ENCODE results near the gene SEMA5A.

Gene SEMA5A

DNA sequence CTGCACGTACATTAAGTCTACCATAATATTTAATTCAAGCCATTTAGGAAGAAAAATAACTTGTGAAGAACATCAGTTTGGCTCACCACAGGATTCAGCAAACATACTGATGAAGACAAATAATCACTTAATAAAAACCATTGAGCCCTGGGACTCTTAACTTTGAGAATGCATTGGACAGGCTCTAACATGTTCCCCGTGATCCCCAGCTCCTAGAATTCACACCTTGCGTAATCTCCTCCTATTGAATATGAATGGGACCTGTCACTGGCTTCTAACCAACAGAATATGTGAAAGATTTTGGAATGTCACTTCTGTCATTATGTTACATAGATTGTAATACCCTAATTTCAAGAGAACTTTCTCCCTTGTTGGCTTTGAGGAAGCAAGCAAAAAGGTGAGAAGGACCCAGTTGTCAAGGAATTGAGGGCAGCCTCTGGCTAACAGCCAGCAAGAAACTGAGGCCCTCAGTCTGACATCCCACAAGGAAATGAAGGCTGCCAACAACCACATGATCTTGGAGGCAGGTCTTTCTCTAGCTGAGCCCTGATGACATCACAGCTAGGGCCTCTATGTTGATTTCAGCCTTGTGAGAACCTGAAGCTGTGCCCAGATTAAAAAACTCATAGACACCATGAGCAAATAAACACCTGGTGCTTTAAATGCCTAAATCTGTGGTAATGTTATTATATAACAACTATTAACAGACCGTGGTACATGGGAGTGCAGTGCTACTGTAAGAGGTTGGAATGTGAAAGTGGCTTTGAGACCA, 433.2 kb downstream of the SEMA5A start:
- no peak for DNase-seq (ENCODE audit: low spot score)

DNA sequence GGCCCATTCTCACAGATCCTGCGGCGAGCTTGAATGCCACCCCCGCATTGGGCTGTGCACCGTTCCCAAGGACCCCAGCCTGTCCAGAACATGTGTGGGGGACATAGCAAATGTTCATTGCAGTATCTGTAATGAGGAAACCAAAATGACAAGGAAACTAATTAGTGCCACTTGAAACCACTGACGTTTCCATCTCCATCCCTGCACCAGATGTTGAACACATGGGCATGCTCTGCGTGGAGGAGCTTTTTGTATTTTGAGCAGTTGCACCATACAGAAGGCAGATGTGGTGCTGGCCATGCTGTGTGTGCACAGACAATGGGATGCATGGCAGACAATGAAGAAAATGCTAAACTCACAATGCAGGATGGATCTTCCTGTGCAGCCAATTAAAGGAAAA, 437.7 kb downstream of the SEMA5A start:
- no peak for DNase-seq (ENCODE audit: low spot score)

DNA sequence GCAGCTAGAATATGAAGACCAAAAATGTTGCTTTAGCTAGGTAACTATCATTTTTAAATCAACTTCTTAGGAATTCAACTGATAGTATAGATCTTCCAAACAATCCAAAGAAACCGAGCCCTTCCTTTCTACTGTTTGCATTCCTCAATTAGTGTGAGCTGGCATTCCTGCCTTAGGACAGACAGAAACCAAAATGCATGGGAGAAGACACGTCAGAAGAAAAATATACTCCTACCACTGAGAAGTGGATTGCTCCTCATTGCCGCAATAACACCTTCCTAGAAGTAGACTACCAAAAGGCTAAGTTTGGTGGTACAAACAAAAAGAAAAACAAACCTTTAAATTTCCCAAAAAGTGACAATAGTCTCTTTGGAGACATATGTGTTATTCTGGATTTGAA, 440.0 kb downstream of the SEMA5A start:
- DNase-seq (ENCODE audit: low spot score) = no peak

DNA sequence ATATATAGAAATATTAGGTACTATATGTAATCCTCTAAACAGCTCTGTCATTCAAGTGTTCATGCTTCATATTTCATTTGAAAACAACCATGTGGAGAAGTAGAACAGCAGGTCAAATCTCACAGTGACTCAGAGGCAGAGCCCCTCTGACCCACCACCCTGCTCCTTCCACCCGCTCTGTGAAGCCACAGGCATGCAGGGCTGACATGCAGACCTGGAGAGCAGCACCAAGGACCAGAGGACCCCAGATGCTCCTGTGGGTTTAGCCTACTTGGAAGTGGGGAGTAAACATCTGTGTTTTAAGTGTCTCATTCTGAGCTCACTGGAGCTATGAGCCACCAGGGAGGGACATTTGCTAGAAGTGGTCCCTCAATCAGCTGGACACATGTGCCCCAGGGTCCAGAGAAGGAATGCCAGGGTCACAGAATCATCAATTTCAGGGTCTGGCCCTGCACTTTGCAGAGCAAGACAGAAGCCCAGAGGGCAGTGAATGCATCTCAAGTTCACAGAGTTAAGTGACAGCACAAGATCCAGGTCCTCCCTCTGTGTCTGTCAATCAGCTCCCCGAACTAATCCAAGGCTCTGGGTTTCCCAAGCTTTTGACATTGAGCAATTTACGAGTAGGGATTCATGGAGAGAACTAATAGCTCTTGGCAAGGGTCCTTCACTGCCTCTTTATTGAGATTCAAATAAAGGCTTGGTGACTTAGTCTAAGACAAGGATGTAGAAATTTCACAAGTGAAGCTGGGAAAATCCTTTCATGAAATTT, 441.1 kb downstream of the SEMA5A start:
- no peak for DNase-seq (ENCODE audit: low spot score)

DNA sequence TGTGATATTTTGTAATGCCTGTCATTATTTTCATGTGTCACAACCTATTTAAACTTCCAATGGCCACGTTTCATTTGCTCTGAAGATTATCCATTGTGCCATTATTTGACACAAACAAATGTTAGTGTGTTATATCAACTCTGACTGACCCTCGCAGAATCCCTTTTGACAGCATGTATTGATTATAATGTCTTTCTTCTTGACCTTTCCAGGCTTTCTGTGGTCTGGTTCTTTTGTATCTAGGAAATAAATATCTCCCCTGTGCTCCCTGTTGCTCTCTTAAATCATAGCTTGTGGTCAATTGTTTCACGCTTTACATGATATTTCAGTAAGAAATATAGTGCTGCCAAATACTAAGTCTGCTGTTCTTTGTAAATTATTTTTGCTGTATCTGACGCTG, 442.6 kb downstream of the SEMA5A start:
- DNase-seq (ENCODE audit: low spot score) = no peak

DNA sequence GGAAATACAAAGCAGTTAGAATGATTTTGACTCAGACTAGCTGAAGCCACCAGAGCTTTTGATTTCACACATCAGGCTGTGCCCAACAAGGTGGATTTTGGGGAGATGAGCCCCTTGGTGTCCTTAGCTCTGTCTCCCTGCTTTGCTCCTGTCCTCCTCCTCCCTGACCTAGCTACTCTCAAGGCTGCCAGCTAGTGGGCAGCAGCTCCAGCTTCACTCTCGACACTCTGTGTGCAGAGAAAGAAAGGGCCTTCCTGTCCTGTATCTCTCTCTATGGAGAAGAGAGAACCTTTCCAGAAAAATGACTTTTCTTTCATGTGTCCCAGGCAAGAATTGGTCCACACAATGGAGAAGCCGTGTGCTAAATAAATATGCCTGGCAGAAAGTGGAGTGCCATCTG, 446.2 kb downstream of the SEMA5A start:
- DNase-seq (ENCODE audit: low spot score) = no peak

DNA sequence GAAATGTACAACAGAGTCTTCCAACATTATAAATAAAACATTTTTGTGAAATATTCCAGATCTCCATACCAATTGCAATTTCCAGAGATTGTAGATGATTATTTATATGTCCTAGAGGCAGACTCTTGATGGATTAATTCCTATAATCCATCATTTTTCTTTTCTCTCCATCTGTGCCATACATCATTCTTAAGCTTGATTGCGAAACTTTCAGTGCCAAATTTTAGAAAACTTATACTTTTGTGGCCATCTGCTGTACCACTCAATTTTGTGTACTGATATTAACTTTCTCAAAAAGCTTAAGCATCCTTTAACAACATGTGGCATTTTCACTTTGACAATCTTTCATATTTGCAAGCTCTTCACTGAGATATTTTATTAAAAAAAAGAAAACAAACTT, 446.9 kb downstream of the SEMA5A start:
- no peak for DNase-seq (ENCODE audit: low spot score)

DNA sequence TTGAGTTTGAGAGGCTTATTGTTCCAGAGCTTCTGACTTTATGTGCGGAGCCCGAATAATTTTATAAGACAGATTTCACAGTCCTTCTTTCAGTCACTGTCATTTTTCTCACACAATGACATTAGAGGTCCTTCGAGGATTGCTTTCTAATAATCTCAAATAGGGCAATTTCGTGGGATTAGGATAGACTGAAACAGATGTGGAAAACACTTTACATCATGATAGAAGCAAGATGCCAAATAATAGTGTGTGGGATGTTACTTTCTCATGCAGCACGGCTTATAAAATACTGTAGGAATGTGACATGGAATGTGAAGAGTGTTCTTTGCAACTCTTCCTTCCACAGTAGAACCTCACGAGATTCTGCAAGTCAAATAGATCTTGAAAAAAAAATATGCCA, 451.3 kb downstream of the SEMA5A start:
- no peak for DNase-seq (ENCODE audit: low spot score)

DNA sequence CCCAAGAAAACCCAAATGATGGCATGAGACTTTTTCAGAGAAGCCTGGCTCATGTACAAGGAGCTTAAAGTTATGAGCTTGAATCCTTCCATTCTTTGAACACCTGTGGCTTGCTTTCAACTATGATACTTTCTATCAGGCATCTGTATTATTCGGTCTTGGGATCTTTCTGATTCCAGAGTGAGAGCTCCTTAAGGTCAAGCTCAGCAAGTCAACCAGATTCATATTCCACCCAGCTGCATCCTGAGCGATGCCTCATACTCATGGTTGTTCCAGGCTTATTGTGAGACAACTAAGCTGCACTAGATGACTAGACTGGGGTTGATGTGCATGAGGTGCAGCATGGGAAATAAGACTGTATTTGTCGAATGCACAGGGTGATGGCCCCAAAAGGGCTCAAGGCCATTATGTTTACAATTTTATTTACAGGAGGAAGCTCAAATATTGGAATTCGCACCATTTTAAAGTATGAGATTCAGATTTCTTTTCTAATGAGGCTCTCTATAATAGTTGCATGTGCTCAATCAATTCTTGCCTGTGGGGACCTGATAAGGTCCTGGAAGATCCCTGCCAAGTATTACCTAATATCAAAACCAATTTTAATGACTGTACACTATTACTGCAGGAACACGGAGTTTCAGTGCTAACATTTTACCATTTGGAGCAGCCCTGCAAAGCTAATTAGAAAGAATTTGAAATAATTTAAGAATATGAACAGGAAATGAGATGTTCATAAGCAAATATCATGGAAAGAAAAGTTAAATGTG, 453.8 kb downstream of the SEMA5A start:
- DNase-seq (ENCODE audit: low spot score) = no peak

DNA sequence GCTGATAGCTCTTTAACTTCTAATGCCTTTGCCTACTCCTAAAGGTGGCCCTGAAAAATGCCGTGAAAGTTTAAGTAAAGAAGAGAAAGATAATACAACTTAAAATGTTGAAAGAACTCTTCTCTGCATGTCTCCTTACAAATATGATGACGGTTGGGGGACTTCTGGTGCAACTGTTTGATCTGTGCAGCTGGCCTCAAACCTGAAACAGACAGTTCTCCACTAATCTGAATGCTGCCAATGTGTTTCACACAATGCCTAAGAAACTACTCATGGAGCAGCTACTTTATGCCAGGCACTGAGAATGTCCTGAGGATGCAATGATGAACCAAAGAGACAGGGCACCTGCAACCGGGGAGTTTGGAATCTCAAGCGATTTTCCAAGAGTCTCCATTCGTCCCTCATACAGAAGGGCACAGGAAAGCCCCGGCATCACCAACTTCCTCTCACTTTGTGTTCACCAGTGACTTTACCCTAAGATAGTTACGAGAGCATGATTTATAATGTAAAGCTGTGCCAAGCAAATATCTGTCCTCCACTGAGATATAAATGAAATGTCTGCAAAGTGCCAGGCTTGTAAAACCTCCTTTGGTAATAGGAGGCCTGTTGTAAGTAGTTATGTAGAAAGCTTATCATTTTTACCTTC, 455.4 kb downstream of the SEMA5A start:
- no peak for DNase-seq (ENCODE audit: low spot score)

DNA sequence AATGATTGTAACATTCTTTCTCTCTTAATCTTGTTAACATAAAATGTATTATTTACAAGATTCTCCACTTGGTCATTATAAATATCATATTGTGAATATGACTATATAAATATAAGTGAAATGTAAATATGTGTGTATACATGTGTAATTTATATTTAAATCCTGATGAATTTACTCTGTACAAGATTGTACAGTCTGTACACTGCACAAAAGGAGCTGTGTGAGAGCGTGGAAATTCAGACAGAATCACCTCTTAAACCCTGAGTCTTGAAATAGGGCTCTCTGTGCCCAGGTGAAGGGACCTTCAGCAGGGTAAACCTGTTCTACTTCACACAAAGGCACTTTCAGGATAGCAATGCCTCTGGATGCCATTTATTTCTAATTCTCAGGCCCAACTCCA, 456.0 kb downstream of the SEMA5A start:
- no peak for DNase-seq (ENCODE audit: low spot score)

DNA sequence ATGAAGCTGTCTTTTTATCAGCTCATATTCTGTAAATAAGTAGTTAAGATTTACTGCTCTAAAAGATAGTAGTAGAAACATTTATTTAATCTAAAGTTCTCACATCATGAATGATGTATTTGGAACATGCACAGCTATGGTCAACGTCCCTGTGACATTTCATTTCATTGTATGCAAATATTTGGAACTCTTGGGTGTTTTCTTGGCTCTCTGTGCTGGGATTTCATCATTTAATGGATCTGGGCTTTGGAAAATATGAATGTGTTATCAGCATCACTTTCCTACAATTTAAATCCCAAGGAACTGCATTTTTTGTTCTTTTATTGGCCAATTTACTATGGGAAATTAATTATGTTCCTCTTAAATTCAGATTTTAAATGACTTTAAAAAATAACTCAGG, 462.9 kb downstream of the SEMA5A start:
- no peak for DNase-seq (ENCODE audit: low spot score)

DNA sequence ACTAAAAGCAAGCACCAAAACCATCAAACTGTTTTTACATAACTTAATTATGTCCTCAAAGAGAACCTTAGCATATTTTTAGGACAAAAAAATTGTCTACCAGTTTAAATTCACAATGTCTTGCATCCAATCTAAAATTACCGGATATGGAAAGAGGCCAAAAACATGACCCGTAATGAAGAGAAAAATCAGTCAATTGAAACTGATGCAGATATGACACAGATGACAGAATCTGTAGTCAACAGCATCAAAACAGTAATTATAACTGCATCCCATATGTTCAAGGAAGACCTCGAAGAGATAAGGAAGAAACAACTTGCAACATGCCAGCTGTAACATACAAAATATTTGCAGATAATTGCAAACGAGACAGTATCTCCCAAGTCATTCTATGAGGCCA, 473.2 kb downstream of the SEMA5A start:
- no peak for DNase-seq (ENCODE audit: low spot score)

DNA sequence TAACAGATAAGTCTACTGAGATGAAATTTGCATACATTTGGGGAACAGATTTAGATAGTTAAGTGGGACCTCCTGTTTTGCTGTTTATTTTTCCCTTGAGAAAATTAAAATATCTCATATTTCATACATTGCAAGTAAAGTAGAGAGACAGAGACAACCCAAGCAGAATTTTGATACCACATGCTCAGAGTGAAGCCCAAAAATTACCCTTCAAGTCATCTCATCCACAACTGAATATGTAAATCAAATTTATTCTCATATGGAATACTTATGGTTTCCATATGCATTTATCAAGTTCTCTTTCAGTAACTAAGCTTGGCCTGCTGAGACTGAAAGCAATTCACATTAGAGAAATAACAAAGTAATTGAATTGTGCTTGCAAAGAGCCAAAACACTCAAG, 474.4 kb downstream of the SEMA5A start:
- no peak for DNase-seq (ENCODE audit: low spot score)

DNA sequence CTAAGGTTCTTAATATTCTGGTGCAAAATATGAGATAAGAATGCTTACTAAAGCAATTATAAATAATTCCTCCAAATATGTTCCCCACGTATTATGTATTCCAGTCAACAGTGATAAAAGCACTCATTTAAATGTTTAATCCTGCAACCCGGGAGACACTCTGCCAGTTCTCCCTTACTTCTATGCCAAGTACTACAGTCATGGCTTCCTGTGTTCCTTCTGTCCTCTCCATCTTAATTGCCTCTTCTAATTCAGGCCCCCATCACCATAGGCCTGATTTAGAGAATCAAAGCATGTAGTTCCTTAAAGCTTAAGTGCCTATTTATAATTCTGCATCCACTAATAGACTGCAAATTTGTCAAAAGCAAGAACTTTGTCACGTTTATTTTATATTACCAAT, 474.8 kb downstream of the SEMA5A start:
- DNase-seq (ENCODE audit: low spot score) = no peak

DNA sequence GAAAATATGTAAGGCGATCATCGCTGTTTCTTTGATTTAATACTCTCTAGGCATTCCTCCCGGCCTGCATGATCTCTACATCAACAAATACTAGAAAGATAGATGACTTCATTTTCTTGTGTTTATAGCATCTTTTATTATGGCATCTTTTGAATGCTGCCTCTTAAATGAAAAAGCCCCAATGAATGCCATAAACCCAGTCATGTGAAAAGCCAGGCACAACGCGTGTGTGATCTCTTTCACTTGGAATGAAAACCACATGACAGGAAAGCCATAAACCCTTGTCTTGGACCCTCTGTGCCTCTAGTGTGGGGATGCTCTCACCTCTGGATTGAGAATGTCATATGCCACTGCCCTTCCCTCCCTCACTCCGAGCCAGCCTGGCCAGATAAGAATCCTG, 476.2 kb downstream of the SEMA5A start:
- DNase-seq (ENCODE audit: low spot score) = no peak

DNA sequence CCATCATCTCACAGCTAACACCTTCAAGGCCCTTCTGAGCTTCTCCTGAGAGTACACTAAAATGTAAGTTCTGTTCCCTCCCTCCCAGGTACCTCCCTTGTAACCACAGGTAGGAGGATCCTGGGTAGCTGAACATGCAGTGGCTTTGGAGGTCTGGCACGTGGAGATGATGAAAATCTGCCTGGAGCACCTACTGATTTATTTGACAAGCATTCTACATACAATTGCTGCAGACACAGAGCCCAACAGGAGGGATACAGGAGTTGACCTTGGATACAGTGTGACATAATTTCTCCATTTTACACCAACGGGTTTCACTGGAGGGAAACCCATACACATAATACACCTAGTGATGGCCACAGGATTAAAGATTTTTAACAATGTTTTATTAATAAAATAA, 478.7 kb downstream of the SEMA5A start:
- no peak for DNase-seq (ENCODE audit: low spot score)

DNA sequence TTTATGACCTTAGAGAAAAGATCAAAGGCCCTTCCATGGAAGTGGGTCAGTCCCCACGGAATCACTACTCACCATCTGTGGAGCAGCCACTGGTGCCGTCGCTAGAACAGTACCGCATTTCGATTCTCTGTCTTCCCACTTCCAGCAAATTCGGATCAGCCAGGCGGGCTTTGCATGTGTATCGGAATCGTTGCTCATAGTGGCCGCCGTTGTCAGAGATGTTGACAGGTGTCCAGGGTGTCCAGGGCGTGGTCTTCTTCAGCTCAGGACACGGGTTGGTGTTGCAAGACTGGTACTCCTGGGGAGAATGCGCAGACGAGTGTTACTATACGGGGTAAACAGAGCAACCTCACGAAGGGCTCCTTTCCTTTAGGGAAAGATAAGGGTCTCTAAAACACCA, 479.5 kb downstream of the SEMA5A start:
- DNase-seq (ENCODE audit: low spot score) = no peak

DNA sequence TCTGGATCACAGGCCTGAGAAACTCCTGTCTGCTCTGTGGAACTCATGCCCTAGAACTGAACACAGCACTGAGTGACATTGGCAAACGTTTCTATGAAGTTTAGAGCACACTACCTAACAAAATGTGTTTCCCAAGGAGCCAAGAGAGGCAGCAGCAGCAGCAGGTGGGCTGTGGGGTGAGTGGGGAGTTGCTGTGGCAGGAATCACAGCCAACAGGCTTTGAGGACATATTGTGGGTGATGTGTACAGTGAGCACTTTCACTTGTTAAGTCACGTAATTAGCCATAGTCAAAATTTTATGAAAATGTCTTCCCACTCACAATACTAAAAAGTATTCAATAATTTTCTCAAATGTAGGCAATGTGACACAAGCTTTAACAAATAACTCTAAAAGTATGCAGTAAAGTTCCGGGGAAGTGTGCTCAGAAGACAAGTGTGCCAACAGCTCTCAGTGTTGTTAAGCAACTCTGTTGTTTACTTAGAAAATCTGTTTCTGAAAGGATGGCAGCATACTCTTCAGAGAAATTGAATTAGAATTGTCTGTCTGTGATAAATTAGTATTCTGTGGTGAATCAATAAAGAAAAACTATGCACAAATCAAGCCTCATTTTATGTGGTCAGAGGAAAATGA, 482.1 kb downstream of the SEMA5A start:
- peak; percentile 40 for DNase-seq (ENCODE audit: low spot score)

DNA sequence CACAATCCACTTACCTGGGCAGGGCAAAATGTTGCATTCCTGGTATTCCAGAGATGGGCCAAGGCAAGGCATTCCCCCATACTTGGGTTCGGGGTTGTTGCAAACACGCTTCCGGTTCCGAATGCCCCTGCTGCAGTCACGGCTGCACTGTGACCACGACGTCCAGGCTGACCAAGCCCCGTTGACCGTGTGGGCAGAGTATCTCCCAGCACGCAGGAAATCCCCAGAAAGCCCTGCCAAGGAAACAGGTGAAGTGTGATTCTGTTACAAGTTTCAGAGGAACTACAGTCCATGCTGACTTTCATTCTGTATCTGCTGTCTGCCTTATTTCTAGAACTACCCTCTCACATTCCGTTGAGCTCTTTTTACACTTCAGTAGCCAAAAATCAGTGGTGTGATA, 483.0 kb downstream of the SEMA5A start:
- no peak for DNase-seq (ENCODE audit: low spot score)

DNA sequence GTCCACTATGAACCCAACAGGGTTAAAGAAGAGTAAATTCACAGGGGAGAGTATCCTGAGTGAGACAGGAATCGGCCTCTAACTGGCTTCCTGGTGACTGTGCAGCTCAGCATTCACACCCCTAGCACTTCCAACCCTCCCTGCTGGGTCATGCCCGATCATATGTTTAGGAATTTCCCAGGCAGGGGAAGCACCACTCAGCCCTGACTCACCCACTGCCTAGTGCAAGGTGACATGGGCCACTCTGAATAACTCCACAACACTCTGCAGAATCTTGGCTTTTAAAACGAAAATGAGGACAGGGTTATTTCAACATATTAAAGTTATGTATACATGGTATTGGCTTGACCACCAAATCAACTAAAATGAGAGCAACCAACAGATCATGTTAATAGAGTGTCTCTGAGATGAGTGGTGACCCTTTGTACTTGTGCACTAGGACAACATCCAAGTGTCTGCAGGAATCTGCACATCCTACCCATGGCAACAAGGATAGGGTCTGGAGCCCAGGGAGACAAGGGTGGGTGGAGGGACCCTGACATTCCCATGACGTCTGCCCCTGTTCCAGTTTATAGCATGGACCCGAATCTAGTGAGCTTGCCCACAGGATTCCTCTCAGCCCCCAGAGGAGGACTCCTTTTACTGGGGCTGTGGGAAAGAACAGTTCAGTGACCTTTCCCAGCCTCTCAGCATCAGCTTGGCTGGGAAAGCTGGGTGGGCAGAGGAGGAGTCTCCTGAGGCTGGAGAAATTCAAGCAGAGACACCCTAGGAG, 485.8 kb downstream of the SEMA5A start:
- no peak for DNase-seq (ENCODE audit: low spot score)
